ENCODE measurements around the gene C20orf144.

GRCh38 chr20:33697129-33697528 lies 35.0 kb downstream of the C20orf144 start:
- TF ChIP-seq EP300 (IDR thresholded peaks at IDR 0.05) (no peak), CTCF (IDR thresholded peaks at IDR 0.05) (no peak)
